Measurements from ENCODE around the gene MBD3L1.

The MBD3L1 gene

DNA sequence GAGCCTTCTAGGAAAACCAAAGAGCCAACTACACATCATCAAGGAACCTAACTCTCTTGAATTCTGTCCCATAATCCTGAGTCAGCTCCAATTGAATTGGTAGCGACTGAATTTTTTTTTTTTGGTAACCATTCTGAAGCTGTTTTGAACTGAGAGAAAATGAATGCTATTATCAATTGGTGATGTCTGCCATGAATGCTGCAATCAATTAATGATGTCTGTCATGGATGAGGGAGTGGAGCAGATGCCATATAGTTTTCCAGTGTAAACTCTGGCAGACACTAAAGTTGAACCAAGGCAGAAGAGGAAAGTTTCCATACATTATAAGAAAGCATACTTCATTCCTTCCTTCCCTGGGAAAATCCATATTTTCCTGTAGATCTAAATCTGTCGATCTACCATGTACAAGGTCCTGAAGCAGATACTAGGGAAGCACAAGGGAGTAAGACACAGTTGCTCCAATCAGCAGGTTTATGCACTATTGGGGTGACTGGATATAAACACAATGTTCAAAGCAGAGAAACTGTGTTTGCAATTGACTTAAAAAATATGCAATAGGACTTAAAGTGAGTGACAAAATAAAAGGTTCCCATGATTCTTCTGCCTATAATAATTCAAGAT, 48.8 kb downstream of the MBD3L1 start:
- H3K27ac ChIP-seq = no peak overlapping the region
- TF ChIP-seq, protein P1, sequence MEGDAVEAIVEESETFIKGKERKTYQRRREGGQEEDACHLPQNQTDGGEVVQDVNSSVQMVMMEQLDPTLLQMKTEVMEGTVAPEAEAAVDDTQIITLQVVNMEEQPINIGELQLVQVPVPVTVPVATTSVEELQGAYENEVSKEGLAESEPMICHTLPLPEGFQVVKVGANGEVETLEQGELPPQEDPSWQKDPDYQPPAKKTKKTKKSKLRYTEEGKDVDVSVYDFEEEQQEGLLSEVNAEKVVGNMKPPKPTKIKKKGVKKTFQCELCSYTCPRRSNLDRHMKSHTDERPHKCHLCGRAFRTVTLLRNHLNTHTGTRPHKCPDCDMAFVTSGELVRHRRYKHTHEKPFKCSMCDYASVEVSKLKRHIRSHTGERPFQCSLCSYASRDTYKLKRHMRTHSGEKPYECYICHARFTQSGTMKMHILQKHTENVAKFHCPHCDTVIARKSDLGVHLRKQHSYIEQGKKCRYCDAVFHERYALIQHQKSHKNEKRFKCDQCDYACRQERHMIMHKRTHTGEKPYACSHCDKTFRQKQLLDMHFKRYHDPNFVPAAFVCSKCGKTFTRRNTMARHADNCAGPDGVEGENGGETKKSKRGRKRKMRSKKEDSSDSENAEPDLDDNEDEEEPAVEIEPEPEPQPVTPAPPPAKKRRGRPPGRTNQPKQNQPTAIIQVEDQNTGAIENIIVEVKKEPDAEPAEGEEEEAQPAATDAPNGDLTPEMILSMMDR (conservative IDR thresholded peaks at IDR 0.05) = no peak
- TF ChIP-seq ZFX (IDR thresholded peaks at IDR 0.05) = no peak

DNA sequence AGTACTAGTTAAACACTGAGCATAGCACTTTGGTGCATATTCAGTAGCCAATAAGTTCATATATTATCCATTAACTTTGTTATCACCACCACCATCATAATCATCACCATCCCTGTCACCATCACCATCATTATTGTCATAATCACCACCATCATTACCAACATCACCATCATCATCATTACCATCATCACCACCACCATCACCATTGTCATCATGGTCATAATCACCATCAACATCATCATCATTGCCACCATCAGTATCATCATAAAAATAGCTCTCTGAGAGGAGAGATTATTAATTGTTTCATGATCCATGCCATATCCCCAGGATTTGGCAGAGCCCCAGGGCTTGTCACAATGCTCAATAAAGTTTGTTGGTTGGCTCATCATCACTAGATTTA, 49.3 kb downstream of the MBD3L1 start:
- no peak for TF ChIP-seq ZFX (IDR thresholded peaks at IDR 0.05)
- TF ChIP-seq, protein P1 (conservative IDR thresholded peaks at IDR 0.05) = no peak

DNA sequence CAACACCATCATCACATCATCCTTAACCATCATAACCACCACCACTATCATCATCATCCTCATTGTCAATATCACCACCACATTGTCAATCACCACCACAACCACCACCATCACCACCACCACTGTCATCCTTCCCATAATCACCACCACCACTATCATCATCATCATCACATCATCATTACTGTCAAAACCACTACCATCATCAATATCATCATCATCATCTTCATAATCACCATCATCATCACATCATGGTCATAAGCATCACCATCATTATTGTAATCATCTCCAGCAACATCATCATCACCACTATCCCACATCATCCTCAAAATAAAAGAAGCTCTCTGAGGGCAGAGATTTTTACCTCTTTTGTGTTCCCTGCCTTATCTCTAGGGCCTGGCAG, 52.2 kb downstream of the MBD3L1 start:
- TF ChIP-seq, protein P1 (conservative IDR thresholded peaks at IDR 0.05) = no peak
- no peak for TF ChIP-seq ZFX (IDR thresholded peaks at IDR 0.05)
- H3K27ac ChIP-seq = no peak overlapping the region

More for the DNA sequence above, 49.3 kb downstream of the MBD3L1 start:
- H3K27ac ChIP-seq = no peak overlapping the region

DNA sequence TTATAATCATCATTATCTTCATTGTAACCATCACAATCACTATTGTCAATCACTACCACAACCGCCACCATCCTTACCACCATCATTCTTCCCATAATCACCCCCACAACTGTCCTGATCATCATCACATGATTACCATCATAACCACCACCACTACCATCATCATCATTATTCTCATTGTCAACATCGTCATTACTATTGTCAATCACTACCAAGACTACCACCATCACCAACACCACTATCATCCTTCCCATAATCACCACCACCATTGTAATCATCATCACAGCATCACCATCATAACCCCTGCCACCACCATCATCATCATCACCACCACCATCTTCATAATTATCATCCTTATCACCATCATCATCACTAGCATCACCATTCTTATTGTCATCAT, 55.2 kb downstream of the MBD3L1 start:
- TF ChIP-seq, protein P1 (conservative IDR thresholded peaks at IDR 0.05) = no peak

DNA sequence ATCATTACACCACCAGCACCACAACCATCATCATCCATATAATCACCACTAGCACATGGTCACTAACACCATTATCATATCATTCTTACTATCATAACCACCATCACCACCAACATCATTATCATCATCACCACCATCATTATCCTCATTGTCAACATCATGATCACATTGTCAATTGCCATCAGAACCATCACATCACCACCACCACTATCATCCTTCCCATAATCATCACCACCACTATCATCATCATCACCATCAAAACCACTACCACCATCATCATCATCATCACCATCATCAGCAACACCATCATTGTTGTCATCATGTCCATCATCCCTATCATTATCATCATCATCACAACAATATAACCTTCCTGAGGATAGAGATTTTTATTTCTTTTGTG, 58.1 kb downstream of the MBD3L1 start:
- no peak overlapping the region for H3K27ac ChIP-seq
- TF ChIP-seq ZFX (IDR thresholded peaks at IDR 0.05) = no peak
- TF ChIP-seq, protein P1 (conservative IDR thresholded peaks at IDR 0.05) = no peak

More for the DNA sequence above, 55.2 kb downstream of the MBD3L1 start:
- H3K27ac ChIP-seq = no peak overlapping the region
